WTC11 (cell line): Measurements from ENCODE around the gene MERTK. TPM values are rescaled to one million over a fixed set of nuclear protein-coding genes. Genes with fewer than 3 reads are reported as not detected.

Experiments
- ATAC-seq: fragments of 200-7000 bp; cut with Tn5 transposase; 2 replicates; pipeline ENCODE4 v1.10.0; 2021; ENCODE audit warnings: mild to moderate bottlenecking, moderate library complexity
- CTCF ChIA-PET: fragments of 300-600 bp; sonication (Branson Sonifier 250); formaldehyde crosslinking; loops from one replicate; lab custom pipeline; 2021; ENCODE audit warnings: antibody characterized with exemption; lab: Charles Lee
- POLR2A ChIA-PET: fragments of 350-600 bp; sonication (Branson Sonifier 250); formaldehyde crosslinking; loops from one replicate; lab custom pipeline; 2021; ENCODE audit warnings: antibody characterized with exemption; lab: Charles Lee
- DNase-seq: peaks from one replicate; pipeline ENCODE4 v3.0.0; 2021; ENCODE audit warnings: low spot score
- H3K27ac Mint-ChIP-seq: 2 replicates; pipeline ENCODE4 v1.8.0; 2021; ENCODE audit warnings: mixed read lengths
- H3K27me3 Mint-ChIP-seq: 2 replicates; pipeline ENCODE4 v1.8.0; 2021; ENCODE audit warnings: low read depth, mild to moderate bottlenecking, moderate library complexity, mixed read lengths
- H3K36me3 Mint-ChIP-seq: 2 replicates; pipeline ENCODE4 v1.8.0; 2021; ENCODE audit warnings: mixed read lengths
- H3K4me1 Mint-ChIP-seq: 2 replicates; pipeline ENCODE4 v1.8.0; 2022; ENCODE audit warnings: mixed read lengths
- H3K4me3 Mint-ChIP-seq: 2 replicates; pipeline ENCODE4 v1.8.0; 2021; ENCODE audit warnings: mild to moderate bottlenecking, moderate library complexity, mixed read lengths
- H3K9me3 Mint-ChIP-seq: 2 replicates; pipeline ENCODE4 v1.8.0; 2021; ENCODE audit warnings: mixed read lengths
- ATF1 ChIP-seq: sonication (generic); formaldehyde crosslinking; IDR thresholded peaks from 2 replicates; pipeline ENCODE4 v1.8.1; 2023; ENCODE audit warnings: mild to moderate bottlenecking, moderate library complexity, missing genetic modification reagents
- CBFB ChIP-seq: sonication (generic); formaldehyde crosslinking; IDR thresholded peaks from 2 replicates; pipeline ENCODE4 v1.8.1; 2022; ENCODE audit warnings: mild to moderate bottlenecking, low read depth, missing genetic modification reagents
- CREB1 ChIP-seq: sonication (generic); formaldehyde crosslinking; IDR thresholded peaks from 2 replicates; pipeline ENCODE4 v1.8.0; 2023; ENCODE audit warnings: mild to moderate bottlenecking, missing genetic modification reagents
- CTCF ChIP-seq: fragments of 200-600 bp; IDR thresholded peaks from 2 replicates; pipeline ENCODE4 v1.8.0; 2022; ENCODE audit warnings: antibody characterized with exemption
- EMX1 ChIP-seq: fragments of 250-450 bp; sonication (Bioruptor Pico); IDR thresholded peaks from 2 replicates; pipeline ENCODE4 v1.8.0; 2021; ENCODE audit warnings: mild to moderate bottlenecking
- ETV6 ChIP-seq: sonication (generic); formaldehyde crosslinking; IDR thresholded peaks from 2 replicates; pipeline ENCODE4 v1.8.1; 2022; ENCODE audit warnings: mild to moderate bottlenecking, missing genetic modification reagents
- FOXJ3 ChIP-seq: sonication (generic); formaldehyde crosslinking; IDR thresholded peaks from 2 replicates; pipeline ENCODE4 v1.9.0; 2021; ENCODE audit warnings: missing genetic modification reagents, mild to moderate bottlenecking, borderline replicate concordance
- NFE2L1 ChIP-seq: sonication (generic); formaldehyde crosslinking; IDR thresholded peaks from 2 replicates; pipeline ENCODE4 v1.8.1; 2023; ENCODE audit warnings: missing genetic modification reagents
- RELA ChIP-seq: sonication (generic); formaldehyde crosslinking; IDR thresholded peaks from 2 replicates; pipeline ENCODE4 v1.8.1; 2022; ENCODE audit warnings: missing genetic modification reagents, mild to moderate bottlenecking, borderline replicate concordance
- SMAD3 ChIP-seq: sonication (generic); formaldehyde crosslinking; IDR thresholded peaks from 2 replicates; pipeline ENCODE4 v1.8.0; 2022; ENCODE audit warnings: missing genetic modification reagents, mild to moderate bottlenecking, borderline replicate concordance
- SOX15 ChIP-seq: fragments of 250-450 bp; sonication (Bioruptor Pico); IDR thresholded peaks from 2 replicates; pipeline ENCODE4 v1.9.0; 2021; ENCODE audit warnings: mild to moderate bottlenecking
- ZNF232 ChIP-seq: sonication (generic); formaldehyde crosslinking; IDR thresholded peaks from 2 replicates; pipeline ENCODE4 v1.8.0; 2022; ENCODE audit warnings: mild to moderate bottlenecking, missing genetic modification reagents
- ZNF512 ChIP-seq: sonication (generic); formaldehyde crosslinking; IDR thresholded peaks from 2 replicates; pipeline ENCODE4 v1.8.1; 2022; ENCODE audit warnings: missing genetic modification reagents, borderline replicate concordance
- total RNA-seq: library from RNA; stranded (reverse); gene quantifications from 3 replicates; pipeline ENCODE4 v1.2.3, GENCODE V29; 2021
- TF ChIP-seq, protein P1 (sequence below): sonication (generic); formaldehyde crosslinking; IDR thresholded peaks from 2 replicates; pipeline ENCODE4 v1.8.1; 2022; ENCODE audit warnings: low read depth, mild to moderate bottlenecking, moderate library complexity, missing genetic modification reagents, borderline replicate concordance
- TF ChIP-seq, protein P2 (sequence below): sonication (generic); formaldehyde crosslinking; IDR thresholded peaks from 2 replicates; pipeline ENCODE4 v1.8.1; 2023; ENCODE audit warnings: mild to moderate bottlenecking, missing genetic modification reagents, borderline replicate concordance
- TF ChIP-seq, protein P3 (sequence below): sonication (generic); formaldehyde crosslinking; IDR thresholded peaks from 2 replicates; pipeline ENCODE4 v1.8.1; 2023; ENCODE audit warnings: mild to moderate bottlenecking, moderate library complexity, missing genetic modification reagents

The MERTK gene
- total RNA-seq, 1 experiment from 2014 or later = 6.9 TPM

DNA sequence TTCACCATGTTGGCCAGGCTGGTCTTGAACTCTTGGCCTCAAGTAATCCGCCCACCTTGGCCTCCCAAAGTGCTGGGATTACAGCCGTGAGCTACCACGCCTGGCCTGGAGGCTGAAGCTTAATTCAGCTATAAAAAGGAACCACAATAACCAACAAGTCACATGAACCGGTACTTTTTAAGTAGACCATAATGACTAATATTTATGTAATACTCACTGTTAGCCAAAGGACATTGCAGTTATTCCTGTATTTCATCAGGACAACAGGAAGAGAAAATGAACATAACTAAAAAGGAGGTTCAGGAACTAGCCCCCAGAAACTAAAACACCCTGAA is 107.6 kb downstream of the MERTK start (continued):
- TF ChIP-seq ZNF512 (CRISPR knock-in tag) = no peak
- TF ChIP-seq FOXJ3 (CRISPR knock-in tag) = no peak
- TF ChIP-seq RELA (CRISPR knock-in tag) = no peak
- TF ChIP-seq NFE2L1 (CRISPR knock-in tag) = no peak
- no peak for TF ChIP-seq ZNF232 (CRISPR knock-in tag)

DNA sequence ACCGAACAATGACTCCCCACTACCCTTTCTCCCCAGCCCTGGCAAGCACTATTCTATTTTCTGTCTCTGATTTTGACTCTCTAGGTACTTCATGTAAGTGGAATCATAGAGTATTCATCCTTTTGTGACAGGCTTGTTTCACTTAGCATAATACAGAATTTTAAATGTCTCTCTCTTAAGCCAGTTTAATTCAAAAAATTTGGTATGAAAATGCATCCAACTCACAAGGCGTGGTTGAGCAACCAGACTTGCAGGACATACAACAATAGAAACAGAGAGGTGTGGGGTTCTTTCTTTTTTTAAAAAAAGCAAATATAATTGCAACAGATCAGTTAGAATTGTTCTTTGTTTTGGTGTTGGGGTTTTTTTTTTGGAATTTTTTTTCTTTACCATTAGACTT is 109.1 kb downstream of the MERTK start:
- no peak overlapping the region for H3K4me3 Mint-ChIP-seq

GRCh38 chr2:112008910-112009485 is 110.6 kb downstream of the MERTK start:
- peaks cover 6% of the 10 kb centered on the region; the same call in 1 of the 2 replicates for H3K36me3 Mint-ChIP-seq
- ATAC-seq = no peak
- CTCF ChIA-PET = no interaction called here
- TF ChIP-seq, protein P1, sequence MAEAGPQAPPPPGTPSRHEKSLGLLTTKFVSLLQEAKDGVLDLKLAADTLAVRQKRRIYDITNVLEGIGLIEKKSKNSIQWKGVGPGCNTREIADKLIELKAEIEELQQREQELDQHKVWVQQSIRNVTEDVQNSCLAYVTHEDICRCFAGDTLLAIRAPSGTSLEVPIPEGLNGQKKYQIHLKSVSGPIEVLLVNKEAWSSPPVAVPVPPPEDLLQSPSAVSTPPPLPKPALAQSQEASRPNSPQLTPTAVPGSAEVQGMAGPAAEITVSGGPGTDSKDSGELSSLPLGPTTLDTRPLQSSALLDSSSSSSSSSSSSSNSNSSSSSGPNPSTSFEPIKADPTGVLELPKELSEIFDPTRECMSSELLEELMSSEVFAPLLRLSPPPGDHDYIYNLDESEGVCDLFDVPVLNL (CRISPR knock-in tag) = no peak
- TF ChIP-seq ETV6 (CRISPR knock-in tag) (no peak), SMAD3 (CRISPR knock-in tag) (no peak), ATF1 (no peak), CBFB (no peak), RELA (CRISPR knock-in tag) (no peak)
- TF ChIP-seq, protein P2, sequence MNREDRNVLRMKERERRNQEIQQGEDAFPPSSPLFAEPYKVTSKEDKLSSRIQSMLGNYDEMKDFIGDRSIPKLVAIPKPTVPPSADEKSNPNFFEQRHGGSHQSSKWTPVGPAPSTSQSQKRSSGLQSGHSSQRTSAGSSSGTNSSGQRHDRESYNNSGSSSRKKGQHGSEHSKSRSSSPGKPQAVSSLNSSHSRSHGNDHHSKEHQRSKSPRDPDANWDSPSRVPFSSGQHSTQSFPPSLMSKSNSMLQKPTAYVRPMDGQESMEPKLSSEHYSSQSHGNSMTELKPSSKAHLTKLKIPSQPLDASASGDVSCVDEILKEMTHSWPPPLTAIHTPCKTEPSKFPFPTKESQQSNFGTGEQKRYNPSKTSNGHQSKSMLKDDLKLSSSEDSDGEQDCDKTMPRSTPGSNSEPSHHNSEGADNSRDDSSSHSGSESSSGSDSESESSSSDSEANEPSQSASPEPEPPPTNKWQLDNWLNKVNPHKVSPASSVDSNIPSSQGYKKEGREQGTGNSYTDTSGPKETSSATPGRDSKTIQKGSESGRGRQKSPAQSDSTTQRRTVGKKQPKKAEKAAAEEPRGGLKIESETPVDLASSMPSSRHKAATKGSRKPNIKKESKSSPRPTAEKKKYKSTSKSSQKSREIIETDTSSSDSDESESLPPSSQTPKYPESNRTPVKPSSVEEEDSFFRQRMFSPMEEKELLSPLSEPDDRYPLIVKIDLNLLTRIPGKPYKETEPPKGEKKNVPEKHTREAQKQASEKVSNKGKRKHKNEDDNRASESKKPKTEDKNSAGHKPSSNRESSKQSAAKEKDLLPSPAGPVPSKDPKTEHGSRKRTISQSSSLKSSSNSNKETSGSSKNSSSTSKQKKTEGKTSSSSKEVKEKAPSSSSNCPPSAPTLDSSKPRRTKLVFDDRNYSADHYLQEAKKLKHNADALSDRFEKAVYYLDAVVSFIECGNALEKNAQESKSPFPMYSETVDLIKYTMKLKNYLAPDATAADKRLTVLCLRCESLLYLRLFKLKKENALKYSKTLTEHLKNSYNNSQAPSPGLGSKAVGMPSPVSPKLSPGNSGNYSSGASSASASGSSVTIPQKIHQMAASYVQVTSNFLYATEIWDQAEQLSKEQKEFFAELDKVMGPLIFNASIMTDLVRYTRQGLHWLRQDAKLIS (CRISPR knock-in tag) = no peak
- POLR2A ChIA-PET = no interaction called here
- H3K9me3 Mint-ChIP-seq = no peaks in the 10 kb centered on the region
- H3K27me3 Mint-ChIP-seq = no peaks in the 10 kb centered on the region
- no peak overlapping the region for H3K4me3 Mint-ChIP-seq
- H3K27ac Mint-ChIP-seq = no peak overlapping the region
- no peaks in the 10 kb centered on the region for H3K4me1 Mint-ChIP-seq
- DNase-seq = no peak

More for the DNA sequence above, 109.1 kb downstream of the MERTK start:
- DNase-seq = no peak
- no peak overlapping the region for H3K27ac Mint-ChIP-seq
- no peaks in the 10 kb centered on the region for H3K9me3 Mint-ChIP-seq
- H3K4me1 Mint-ChIP-seq = no peaks in the 10 kb centered on the region
- POLR2A ChIA-PET = no interaction called here
- peaks cover 9% of the 10 kb centered on the region; the same call in 1 of the 2 replicates for H3K36me3 Mint-ChIP-seq
- ATAC-seq = no peak
- no peaks in the 10 kb centered on the region for H3K27me3 Mint-ChIP-seq
- CTCF ChIA-PET = no interaction called here
- TF ChIP-seq, protein P3, sequence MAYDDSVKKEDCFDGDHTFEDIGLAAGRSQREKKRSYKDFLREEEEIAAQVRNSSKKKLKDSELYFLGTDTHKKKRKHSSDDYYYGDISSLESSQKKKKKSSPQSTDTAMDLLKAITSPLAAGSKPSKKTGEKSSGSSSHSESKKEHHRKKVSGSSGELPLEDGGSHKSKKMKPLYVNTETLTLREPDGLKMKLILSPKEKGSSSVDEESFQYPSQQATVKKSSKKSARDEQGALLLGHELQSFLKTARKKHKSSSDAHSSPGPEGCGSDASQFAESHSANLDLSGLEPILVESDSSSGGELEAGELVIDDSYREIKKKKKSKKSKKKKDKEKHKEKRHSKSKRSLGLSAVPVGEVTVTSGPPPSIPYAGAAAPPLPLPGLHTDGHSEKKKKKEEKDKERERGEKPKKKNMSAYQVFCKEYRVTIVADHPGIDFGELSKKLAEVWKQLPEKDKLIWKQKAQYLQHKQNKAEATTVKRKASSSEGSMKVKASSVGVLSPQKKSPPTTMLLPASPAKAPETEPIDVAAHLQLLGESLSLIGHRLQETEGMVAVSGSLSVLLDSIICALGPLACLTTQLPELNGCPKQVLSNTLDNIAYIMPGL (CRISPR knock-in tag) = no peak
- TF ChIP-seq CREB1 (CRISPR knock-in tag) (no peak), EMX1 (CRISPR knock-in tag) (no peak), CTCF (no peak), SOX15 (CRISPR knock-in tag) (no peak)
- TF ChIP-seq, all 79 proteins: peak for 0
